Measurements from ENCODE around the gene SLC2A11. TPM values are rescaled to one million over a fixed set of nuclear protein-coding genes. Genes with fewer than 3 reads are reported as not detected.
"Not testable (repeated sequence)": the region's sequence is repeated elsewhere in the genome, so short reads cannot be mapped to it uniquely, and the experiment has no call there.

The SLC2A11 gene
- polyA plus RNA-seq, 6 donors from 2014 or later: 7.0 to 15.9 (median 10.9) TPM

DNA sequence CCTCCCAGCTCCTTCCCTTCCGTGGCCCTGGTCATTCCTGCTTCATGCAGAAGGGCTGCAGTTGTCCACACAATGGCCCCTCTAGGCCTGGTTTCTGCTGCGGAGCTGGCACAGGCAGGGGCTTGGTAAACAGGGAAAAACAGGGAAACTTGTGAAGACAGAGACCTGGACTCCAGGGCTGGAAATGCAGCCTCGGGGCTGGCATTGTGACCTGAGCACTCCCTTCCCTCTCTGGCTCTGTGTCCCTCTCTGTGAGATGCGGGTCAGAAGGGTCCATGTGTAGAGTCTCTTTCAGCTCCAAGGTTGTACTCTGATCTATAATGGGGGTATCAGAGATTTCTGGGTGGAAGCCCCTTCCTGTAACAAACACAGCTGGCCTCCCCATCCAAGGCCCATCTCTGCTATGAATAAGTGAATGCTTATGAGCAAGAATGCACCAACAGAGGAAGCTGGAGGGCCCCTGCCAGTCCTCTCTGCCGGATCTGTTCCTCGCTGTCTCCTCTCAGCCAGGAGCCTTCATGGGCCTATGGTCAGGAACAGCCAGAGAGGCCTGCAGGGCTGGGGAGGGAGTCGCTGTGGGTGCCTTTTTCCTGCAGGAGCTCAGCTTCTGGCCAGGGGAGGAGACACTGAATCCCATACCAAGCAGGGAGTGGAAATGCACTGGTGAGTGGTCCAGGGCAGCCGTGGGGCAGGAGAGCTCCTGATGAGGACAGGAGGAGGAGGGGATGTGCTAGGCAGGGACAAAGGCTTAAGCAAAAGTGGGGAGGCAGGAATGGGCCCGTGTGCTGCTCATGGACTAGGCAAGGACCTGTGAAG lies 12.2 kb upstream of the SLC2A11 start:
- Mint-ChIP-seq H3K9me3 (no peaks in the 10 kb centered on the region), H3K4me1 (peaks cover 45 to 74% (median 64%) of the 10 kb centered on the region in 3 donors), H3K36me3 (no peaks in the 10 kb centered on the region), H3K27ac (peak overlapping the region in 4 of 6 donors; percentile 54 to 96 (median 92)), H3K27me3 (no peaks in the 10 kb centered on the region), H3K4me3 (peak overlapping the region in 7 of 8 donors; percentile 4 to 86 (median 54))
- no peak for ATAC-seq (ENCODE audit: low read depth in 2 of 2)
- no peak for DNase-seq

DNA sequence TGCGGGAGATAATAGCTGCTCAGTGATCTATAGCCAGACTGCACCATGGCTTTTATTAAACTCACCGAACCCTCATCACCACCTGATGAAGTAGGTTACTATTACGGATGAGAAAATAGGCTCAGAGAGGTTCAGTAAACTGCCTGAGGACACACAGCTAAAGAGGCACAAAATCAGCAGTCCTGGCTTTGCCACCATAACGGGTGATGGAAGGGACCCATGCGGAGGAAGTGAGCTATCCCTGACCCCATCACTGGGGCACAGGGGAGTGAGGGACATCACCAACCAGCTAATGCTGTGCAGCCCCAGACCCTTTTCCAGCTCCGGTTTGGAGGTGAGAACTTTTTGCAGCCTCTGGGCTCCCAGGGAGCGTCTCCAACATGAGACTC lies 11.6 kb upstream of the SLC2A11 start:
- Mint-ChIP-seq H3K9me3 (no peaks in the 10 kb centered on the region), H3K4me1 (peaks cover 44 to 71% (median 61%) of the 10 kb centered on the region in 3 donors), H3K27me3 (no peaks in the 10 kb centered on the region), H3K4me3 (peak overlapping the region in 4 of 8 donors; percentile 4 to 86 (median 60)), H3K27ac (peak overlapping the region in 4 of 6 donors; percentile 54 to 96 (median 76)), H3K36me3 (no peaks in the 10 kb centered on the region)
- DNase-seq: no peak
- ATAC-seq (ENCODE audit: low read depth in 2 of 2): no peak

DNA sequence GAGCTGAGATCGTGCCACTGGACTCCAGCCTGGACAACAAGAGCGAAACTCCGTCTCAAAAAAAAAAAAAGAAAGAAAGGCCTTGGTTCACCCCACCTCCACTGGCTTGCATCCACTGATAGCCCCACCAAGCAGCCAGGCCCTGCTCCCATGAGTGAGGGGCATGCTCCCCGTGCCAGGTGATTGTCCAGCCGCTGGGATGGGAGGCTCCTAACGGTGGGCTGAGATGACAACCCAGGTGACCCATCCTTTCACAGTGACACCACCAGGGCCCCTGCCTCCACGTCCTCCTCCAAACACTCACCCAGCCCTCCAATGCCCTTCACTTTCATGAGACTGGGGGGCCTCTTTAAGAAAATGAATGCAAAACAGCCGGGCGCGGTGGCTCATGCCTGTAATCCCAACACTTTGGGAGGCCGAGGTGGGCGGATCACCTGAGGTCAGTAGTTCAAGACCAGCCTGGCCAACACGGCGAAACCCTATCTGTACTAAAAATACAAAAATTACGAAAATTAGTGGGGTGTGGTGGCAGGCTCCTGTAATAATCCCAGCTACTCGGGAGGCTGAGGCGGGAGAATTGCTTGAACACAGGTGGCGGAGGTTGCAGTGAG lies 10.3 kb upstream of the SLC2A11 start:
- no peak for DNase-seq
- peak overlapping the region in 3 of 8 donors; percentile 44 to 59 (median 58) for H3K4me3 Mint-ChIP-seq
- no peaks in the 10 kb centered on the region for H3K36me3 Mint-ChIP-seq
- ATAC-seq (ENCODE audit: low read depth in 2 of 2): no peak
- no peaks in the 10 kb centered on the region for H3K9me3 Mint-ChIP-seq
- H3K27ac Mint-ChIP-seq: peak overlapping the region in 3 of 6 donors; percentile 15 to 96 (median 36)
- no peaks in the 10 kb centered on the region for H3K27me3 Mint-ChIP-seq
- H3K4me1 Mint-ChIP-seq: peaks cover 38 to 67% (median 51%) of the 10 kb centered on the region in 3 donors

- DNase-seq: no peak
- H3K27ac Mint-ChIP-seq: peak overlapping the region in 2 of 6 donors; percentile 41 to 64
- H3K27me3 Mint-ChIP-seq: no peaks in the 10 kb centered on the region
- no peak for ATAC-seq (ENCODE audit: low read depth in 2 of 2)
- peak overlapping the region in 2 of 8 donors; percentile 41 to 58 for H3K4me3 Mint-ChIP-seq
- no peaks in the 10 kb centered on the region for H3K36me3 Mint-ChIP-seq
- peaks cover 32 to 60% (median 44%) of the 10 kb centered on the region in 3 donors for H3K4me1 Mint-ChIP-seq
- no peaks in the 10 kb centered on the region for H3K9me3 Mint-ChIP-seq
Observed at GRCh38 chr22:23847991-23848864, 9.4 kb upstream of the SLC2A11 start.

DNA sequence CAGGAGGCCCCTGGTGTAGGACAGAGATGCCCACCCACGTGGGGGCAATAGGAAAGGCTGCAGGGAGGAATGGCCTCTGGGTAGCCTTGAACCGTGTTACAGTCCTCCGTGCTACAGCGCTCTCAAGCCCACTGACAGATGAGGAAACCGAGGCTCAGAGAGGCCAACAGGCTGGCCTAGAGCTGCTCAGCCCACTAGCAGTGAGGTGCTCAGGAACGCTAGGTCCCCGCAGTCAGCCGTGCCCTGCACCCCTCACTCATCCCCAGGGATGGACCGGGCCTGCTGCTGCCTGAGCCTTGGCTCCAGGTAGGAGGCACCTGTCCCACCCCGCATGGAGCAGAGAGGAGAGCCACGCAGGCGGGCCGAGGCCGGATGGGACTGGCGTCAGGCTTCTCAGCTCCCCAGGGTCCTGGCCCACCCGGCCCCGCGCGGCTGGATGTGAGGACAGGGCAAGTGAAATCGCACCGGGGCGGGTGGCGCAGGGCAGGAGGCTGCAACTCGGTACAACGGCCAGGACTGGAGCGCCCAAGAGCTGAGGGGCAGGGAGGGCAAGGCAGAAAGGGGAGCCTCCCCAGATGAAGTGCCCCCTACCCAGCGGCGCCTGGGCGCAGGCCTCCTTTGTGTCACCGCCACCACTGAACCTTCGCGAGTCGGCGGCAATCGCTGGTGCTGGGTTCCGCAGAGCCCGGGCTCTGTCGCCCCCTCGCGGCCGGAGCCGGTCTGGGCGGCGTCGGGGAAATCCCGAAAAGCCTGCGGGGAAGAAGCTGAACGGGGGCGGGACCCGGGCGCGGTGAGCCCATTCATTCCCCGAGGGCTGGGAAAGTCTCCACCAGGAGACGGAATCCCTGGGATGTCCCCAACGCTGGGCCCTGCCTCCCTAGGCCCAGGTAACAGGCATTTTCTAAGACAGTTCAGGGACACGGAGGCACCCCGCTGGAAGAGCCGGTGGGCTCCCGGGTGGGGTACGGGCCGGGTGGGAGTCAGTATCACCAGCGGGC lies 8.4 kb upstream of the SLC2A11 start:
- Mint-ChIP-seq H3K27ac (peak overlapping the region in 1 of 6 donors; percentile 10), H3K9me3 (no peaks in the 10 kb centered on the region), H3K36me3 (no peaks in the 10 kb centered on the region), H3K27me3 (no peaks in the 10 kb centered on the region), H3K4me3 (peak overlapping the region; percentile 9 to 80 (median 48)), H3K4me1 (peaks cover 27 to 53% (median 39%) of the 10 kb centered on the region in 3 donors)
- ATAC-seq (ENCODE audit: low read depth in 2 of 2) (peak; percentile 85 to 94), DNase-seq (peak; percentile 87)

- no peaks in the 10 kb centered on the region for H3K9me3 Mint-ChIP-seq
- H3K4me1 Mint-ChIP-seq: peaks cover 18 to 44% (median 31%) of the 10 kb centered on the region in 3 donors
- no peak for ATAC-seq (ENCODE audit: low read depth in 2 of 2)
- H3K27me3 Mint-ChIP-seq: no peaks in the 10 kb centered on the region
- H3K36me3 Mint-ChIP-seq: no peaks in the 10 kb centered on the region
- peak overlapping the region in 2 of 6 donors; percentile 59 to 79 for H3K27ac Mint-ChIP-seq
- H3K4me3 Mint-ChIP-seq: peak overlapping the region in 7 of 8 donors; percentile 25 to 72 (median 52)
- DNase-seq: no peak
Observed at GRCh38 chr22:23850136-23850611, 7.5 kb upstream of the SLC2A11 start.

DNA sequence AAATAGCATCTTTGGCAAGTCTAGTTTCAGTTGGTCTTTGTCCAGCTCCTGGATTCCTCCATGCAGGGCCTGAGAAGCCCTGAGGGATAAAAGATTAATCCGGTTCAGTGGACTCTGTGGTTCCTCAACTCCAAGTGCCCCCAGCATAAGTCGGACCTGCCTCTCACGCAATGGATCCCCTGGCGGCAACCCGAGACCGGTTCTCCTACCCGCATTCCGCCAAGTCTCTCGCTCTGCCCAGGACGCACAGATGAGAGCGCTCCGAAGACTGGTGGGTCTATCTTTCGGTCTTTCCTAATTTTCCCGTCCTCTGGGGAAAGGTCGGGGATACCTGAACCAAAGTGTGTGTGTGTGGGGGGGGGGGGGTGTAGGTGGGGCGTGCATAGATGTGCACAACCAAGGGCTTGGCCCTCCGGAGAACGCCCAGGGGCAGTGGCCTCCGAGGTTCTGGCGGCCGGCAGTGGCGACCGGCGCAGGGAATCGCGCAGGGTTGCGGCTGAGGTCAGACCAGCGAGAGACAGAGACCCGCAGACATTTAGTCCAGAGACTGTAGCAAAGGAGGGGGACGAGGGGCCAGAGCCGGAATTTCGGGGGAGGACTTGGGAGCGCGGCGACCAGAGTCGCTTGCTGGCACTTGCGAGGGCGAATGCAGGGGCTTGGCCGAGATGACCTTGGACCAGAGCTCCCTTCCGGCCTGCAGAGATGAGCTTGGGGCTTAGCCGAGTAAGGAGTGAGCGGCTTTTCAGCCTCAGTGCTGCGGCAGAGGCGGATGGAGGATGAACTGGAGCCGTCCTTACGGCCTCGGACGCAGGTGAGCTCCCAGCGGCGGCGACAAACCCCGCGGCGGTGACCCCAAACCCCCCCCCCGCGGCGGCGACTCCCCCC lies 712 bp upstream of the SLC2A11 start:
- Mint-ChIP-seq H3K27ac (peak overlapping the region; percentile 94 to 98 (median 96)), H3K27me3 (no peaks in the 10 kb centered on the region), H3K4me1 (peaks cover 19 to 25% (median 23%) of the 10 kb centered on the region in 3 donors), H3K36me3 (no peaks in the 10 kb centered on the region), H3K4me3 (peak overlapping the region; percentile 94 to 97 (median 96)), H3K9me3 (no peaks in the 10 kb centered on the region)
- peak; percentile 37 to 38 for ATAC-seq (ENCODE audit: low read depth in 2 of 2)
- DNase-seq: peak; percentile 38

- H3K27me3 Mint-ChIP-seq: no peaks in the 10 kb centered on the region
- peaks cover 23 to 33% (median 33%) of the 10 kb centered on the region in 3 donors for H3K4me1 Mint-ChIP-seq
- peak overlapping the region; percentile 94 to 97 (median 96) for H3K4me3 Mint-ChIP-seq
- DNase-seq (no peak), ATAC-seq (ENCODE audit: low read depth in 2 of 2) (no peak)
- H3K9me3 Mint-ChIP-seq: no peaks in the 10 kb centered on the region
- peak overlapping the region; percentile 94 to 98 (median 96) for H3K27ac Mint-ChIP-seq
- H3K36me3 Mint-ChIP-seq: peaks cover 0 to 8% of the 10 kb centered on the region in 2 donors
Observed at GRCh38 chr22:23858484-23858815, 775 bp downstream of the SLC2A11 start.

GRCh38 chr22:23859201-23859600 lies 1.5 kb downstream of the SLC2A11 start:
- no peak for ATAC-seq (ENCODE audit: low read depth in 2 of 2)
- no peaks in the 10 kb centered on the region for H3K27me3 Mint-ChIP-seq
- DNase-seq: no peak
- H3K36me3 Mint-ChIP-seq: peaks cover 0 to 8% of the 10 kb centered on the region in 2 donors
- peak overlapping the region in 2 of 6 donors; percentile 82 to 94 for H3K27ac Mint-ChIP-seq
- no peaks in the 10 kb centered on the region for H3K9me3 Mint-ChIP-seq
- peak overlapping the region; percentile 29 to 97 (median 96) for H3K4me3 Mint-ChIP-seq
- H3K4me1 Mint-ChIP-seq: peaks cover 23 to 38% (median 33%) of the 10 kb centered on the region in 3 donors

- not testable (repeated sequence) for H3K4me3 Mint-ChIP-seq; H3K9me3 Mint-ChIP-seq; DNase-seq; H3K27me3 Mint-ChIP-seq; H3K36me3 Mint-ChIP-seq; ATAC-seq (ENCODE audit: low read depth in 2 of 2)
- H3K4me1 Mint-ChIP-seq: peaks cover 23 to 38% (median 33%) of the 10 kb centered on the region in 3 donors
- peak overlapping the region in 1 of 6 donors; percentile 47 for H3K27ac Mint-ChIP-seq
Observed at GRCh38 chr22:23860187-23860586, 2.5 kb downstream of the SLC2A11 start.

DNA sequence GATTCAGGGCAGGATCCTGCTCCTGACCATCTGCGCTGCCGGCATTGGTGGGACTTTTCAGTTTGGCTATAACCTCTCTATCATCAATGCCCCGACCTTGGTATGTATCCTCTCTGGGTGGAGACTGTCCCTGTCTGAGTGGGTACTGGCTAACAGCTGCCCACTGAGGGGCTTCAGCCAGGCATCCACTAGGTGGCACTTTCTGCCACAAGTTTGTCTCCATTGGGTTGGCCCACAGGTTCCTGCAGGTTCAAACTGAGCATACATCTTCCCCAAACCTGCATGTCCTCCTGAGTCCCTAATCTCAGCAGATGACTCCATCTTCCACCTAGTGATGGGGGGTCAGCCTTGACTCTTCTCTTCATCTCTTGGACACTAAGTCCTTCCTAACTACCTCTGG lies 4.4 kb downstream of the SLC2A11 start:
- peak; percentile 22 for DNase-seq
- peaks cover 19 to 32% (median 28%) of the 10 kb centered on the region in 3 donors for H3K4me1 Mint-ChIP-seq
- ATAC-seq (ENCODE audit: low read depth in 2 of 2): no peak
- H3K27me3 Mint-ChIP-seq: no peaks in the 10 kb centered on the region
- peak overlapping the region in 3 of 8 donors; percentile 12 to 80 (median 35) for H3K4me3 Mint-ChIP-seq
- no peaks in the 10 kb centered on the region for H3K9me3 Mint-ChIP-seq
- H3K36me3 Mint-ChIP-seq: peaks cover 0 to 8% of the 10 kb centered on the region in 2 donors
- H3K27ac Mint-ChIP-seq: peak overlapping the region in 3 of 6 donors; percentile 49 to 85 (median 53)

Measured in naive B cell (primary cell).